Measurements from ENCODE around the gene PPP1R3C. TPM values are rescaled to one million over a fixed set of nuclear protein-coding genes. Genes with fewer than 3 reads are reported as not detected.

The PPP1R3C gene
- total RNA-seq, 4 donors from 2014 or later: 3.5 to 6.8 (median 5.9) TPM

DNA sequence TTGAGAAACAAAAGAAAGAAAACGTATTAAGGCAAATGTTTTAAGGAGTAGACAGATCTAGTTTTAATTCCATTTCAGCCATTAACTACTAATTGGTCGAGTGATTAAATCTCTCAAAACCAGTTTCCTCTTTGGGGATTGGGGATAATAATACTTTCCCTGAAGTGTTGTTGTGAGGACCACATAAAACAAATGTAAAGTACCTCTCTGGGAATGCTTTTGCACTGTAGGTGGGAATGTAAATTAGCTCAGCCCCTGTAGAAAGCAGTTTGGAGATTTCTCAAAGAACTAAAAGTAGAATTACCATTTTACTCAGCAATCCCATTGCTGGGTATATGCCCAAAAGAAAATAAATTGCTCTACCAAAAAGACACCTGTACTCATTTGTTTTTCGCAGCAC is 36.0 kb upstream of the PPP1R3C start:
- ATAC-seq (ENCODE audit: low FRiP score) (no peak), DNase-seq (ENCODE audit: low spot score) (no peak)
- TF ChIP-seq CTCF (IDR thresholded peaks at IDR 0.05): no peak

DNA sequence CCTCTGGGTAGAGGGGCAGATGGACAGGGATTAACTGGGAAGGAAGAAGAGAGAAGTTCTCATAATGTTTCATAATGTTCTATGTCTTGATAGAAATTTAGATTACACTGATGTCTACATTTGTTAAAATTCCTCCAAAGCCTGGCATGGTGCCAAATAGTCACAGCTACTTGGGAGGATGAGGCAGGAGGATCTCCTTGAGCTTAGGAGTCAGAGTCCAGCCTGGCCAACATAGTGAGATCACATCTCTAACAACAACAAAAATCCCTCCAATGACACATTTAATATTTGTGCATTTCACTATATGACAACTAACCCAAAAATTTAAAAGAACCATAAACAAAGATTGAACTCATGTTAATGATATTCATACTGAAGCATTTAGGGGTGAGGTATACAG is 33.0 kb upstream of the PPP1R3C start:
- ATAC-seq (ENCODE audit: low FRiP score): no peak
- no peak for TF ChIP-seq CTCF (IDR thresholded peaks at IDR 0.05)
- no peak for DNase-seq (ENCODE audit: low spot score)

DNA sequence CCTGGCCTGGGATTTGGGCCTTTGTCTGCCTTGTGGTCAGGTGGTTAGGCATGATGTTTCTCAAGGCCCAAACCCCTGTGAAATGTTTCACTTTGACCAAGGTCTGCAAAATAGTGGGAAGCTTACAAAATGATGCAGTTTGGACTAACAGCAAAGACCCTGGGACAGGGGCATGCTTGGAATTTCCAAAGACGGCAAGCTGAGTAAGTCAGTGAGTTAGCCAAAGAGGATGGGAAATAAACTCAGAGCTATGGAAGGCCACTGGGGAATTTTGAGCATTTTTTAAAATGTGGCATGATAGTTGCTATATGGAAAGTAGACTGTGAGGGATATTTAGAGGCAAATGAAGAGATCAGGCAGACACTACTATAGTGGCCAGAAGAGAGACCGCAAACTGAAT is 31.6 kb upstream of the PPP1R3C start:
- no peak for ATAC-seq (ENCODE audit: low FRiP score)
- DNase-seq (ENCODE audit: low spot score): no peak
- no peak for TF ChIP-seq CTCF (IDR thresholded peaks at IDR 0.05)

GRCh38 chr10:91662993-91663392 is 30.1 kb upstream of the PPP1R3C start:
- TF ChIP-seq CTCF (IDR thresholded peaks at IDR 0.05): no peak
- no peak for DNase-seq (ENCODE audit: low spot score)
- no peak for ATAC-seq (ENCODE audit: low FRiP score)

DNA sequence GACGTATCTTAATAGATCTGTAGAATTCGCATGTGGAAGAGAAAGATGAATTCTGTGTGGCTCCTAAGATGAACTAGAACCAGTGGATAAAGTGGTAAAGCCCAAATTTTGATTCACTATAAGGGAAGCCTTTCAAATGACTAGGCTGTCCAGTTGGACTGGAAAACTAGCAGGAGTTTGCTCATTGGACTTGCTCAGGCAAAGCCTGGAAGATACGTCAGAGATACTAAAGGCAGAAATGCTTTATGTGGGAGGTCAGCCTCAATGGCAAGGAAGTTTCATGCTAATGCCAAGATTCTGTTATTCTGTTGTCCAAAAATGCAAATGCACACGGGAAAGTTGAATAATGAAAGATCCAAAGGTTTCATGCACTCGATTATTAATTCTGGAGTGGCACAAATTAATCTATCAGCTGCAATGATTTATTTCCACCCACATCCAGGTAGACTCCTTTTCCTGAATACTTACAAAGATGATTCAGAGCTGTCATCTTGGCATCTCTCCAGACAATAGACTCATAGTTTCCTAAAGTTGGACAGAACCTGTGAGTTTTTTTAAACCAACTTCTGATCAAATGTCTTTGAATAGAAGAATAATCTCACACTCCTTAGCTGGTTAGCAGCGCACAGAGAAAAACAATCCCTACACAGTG is 20.5 kb upstream of the PPP1R3C start:
- no peak for TF ChIP-seq CTCF (IDR thresholded peaks at IDR 0.05)
- ATAC-seq (ENCODE audit: low FRiP score) (peak; percentile 89), DNase-seq (ENCODE audit: low spot score) (no peak)

DNA sequence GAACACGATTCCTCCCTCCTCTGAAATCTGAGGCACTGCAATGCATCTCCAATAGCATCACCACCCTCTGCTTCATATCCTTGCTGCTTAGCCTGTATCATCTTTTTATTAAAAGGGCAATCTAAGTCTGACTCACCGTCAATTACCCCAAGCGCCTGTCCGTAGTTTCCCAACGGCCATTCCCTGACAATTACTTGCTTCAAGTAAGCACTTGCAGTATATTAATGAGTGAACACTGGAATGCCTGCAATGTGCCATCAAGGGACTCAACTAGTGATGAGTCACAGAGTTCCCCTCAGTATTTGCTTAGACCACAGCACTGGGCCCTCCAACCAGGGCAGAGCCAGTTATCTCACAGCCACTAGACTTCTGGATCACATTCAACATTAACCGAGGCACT is 19.5 kb upstream of the PPP1R3C start:
- peak; percentile 23 for DNase-seq (ENCODE audit: low spot score)
- TF ChIP-seq CTCF (IDR thresholded peaks at IDR 0.05): no peak

GRCh38 chr10:91643700-91644099 is 10.8 kb upstream of the PPP1R3C start:
- no peak for DNase-seq (ENCODE audit: low spot score)
- TF ChIP-seq CTCF (IDR thresholded peaks at IDR 0.05): no peak
- no peak for ATAC-seq (ENCODE audit: low FRiP score)

More for the DNA sequence above, 19.5 kb upstream of the PPP1R3C start:
- ATAC-seq (ENCODE audit: low FRiP score): peak; percentile 86

All from omental fat pad (tissue), 4 donors.